HG03280 (cell line): ENCODE results near the gene ZC3H8.
A peak's percentile ranks its signal among the peaks of the same experiment; 100 is the strongest.
"Not testable (repeated sequence)": the region's sequence is repeated elsewhere in the genome, so short reads cannot be mapped to it uniquely, and the experiment has no call there.

Source experiments
- ATAC-seq: cut with Tn5 transposase; IDR thresholded peaks from one replicate; pipeline ENCODE4 v1.9.1; 2021; ENCODE audit warnings: mild to moderate bottlenecking, moderate library complexity; ENCODE audit not compliant: unreplicated experiment

ZC3H8 gene

GRCh38 chr2:112254466-112255240, at the start of gene ZC3H8:
Gene ZC3H8 (minus strand): TSS chr2:112255042. CDS start chr2:112254981, 61 bp downstream.
- ATAC-seq = peak; percentile 89

- no peak for ATAC-seq
Observed at GRCh38 chr2:112304298-112304941, 49.6 kb upstream of the ZC3H8 start.

GRCh38 chr2:112301973-112302372, 47.1 kb upstream of the ZC3H8 start:
- ATAC-seq = no peak

- no peak for ATAC-seq
Observed at GRCh38 chr2:112301171-112301584, 46.3 kb upstream of the ZC3H8 start.

GRCh38 chr2:112296407-112296806, 41.6 kb upstream of the ZC3H8 start:
- no peak for ATAC-seq

GRCh38 chr2:112295407-112296078, 40.7 kb upstream of the ZC3H8 start:
- ATAC-seq = no peak

GRCh38 chr2:112293636-112294401, 39.0 kb upstream of the ZC3H8 start:
- ATAC-seq = no peak

GRCh38 chr2:112290648-112291047, 35.8 kb upstream of the ZC3H8 start:
- ATAC-seq = no peak

GRCh38 chr2:112290088-112290487, 35.2 kb upstream of the ZC3H8 start:
- no peak for ATAC-seq

- not testable (repeated sequence) for ATAC-seq
Observed at GRCh38 chr2:112283535-112283934, 28.7 kb upstream of the ZC3H8 start.

- not testable (repeated sequence) for ATAC-seq
Observed at GRCh38 chr2:112282066-112282465, 27.2 kb upstream of the ZC3H8 start.

GRCh38 chr2:112277596-112278220, 22.9 kb upstream of the ZC3H8 start:
- no peak for ATAC-seq

- ATAC-seq = no peak
Observed at GRCh38 chr2:112276954-112277353, 22.1 kb upstream of the ZC3H8 start.

- ATAC-seq = peak; percentile 54
Observed at GRCh38 chr2:112275887-112276773, 21.3 kb upstream of the ZC3H8 start.

- ATAC-seq = peak; percentile 96
Observed at GRCh38 chr2:112275311-112275886, 20.6 kb upstream of the ZC3H8 start, which contains the start of gene ZC3H6. Gene ZC3H6 (plus strand): TSS chr2:112275597. CDS start chr2:112275995, 398 bp downstream.

- ATAC-seq = no peak
Observed at GRCh38 chr2:112273349-112273748, 18.5 kb upstream of the ZC3H8 start.

GRCh38 chr2:112272669-112273068, 17.8 kb upstream of the ZC3H8 start:
- ATAC-seq = no peak

- no peak for ATAC-seq
Observed at GRCh38 chr2:112268547-112268946, 13.7 kb upstream of the ZC3H8 start.

GRCh38 chr2:112262876-112263275, 8.0 kb upstream of the ZC3H8 start:
- ATAC-seq = no peak
